ENCODE results near the gene IPO11. TPM values are rescaled to one million over a fixed set of nuclear protein-coding genes. Genes with fewer than 3 reads are reported as not detected.

Gene IPO11
- total and polyA plus RNA-seq, 2 experiments from 2014 or later: 18.7 to 64.7 TPM

GRCh38 chr5:62502456-62503101, 90.0 kb downstream of the IPO11 start (continued):
- TF ChIP-seq ETS1 (IDR thresholded peaks at IDR 0.05) (no peak), CTCF (conservative IDR thresholded peaks at IDR 0.05; ENCODE audit: low read depth in 2 of 2) (no peak), EZH2 (IDR thresholded peaks at IDR 0.05; ENCODE audit: low read depth, unreplicated experiment) (no peak), REST (IDR thresholded peaks at IDR 0.05; ENCODE audit: unreplicated experiment) (no peak), ZNF331 (CRISPR knock-in tag; IDR thresholded peaks at IDR 0.05; ENCODE audit: low read depth) (no peak), POLR2AphosphoS5 (IDR thresholded peaks at IDR 0.05; ENCODE audit: low read depth) (no peak), CREB1 (CRISPR knock-in tag; IDR thresholded peaks at IDR 0.05; ENCODE audit: low read depth) (no peak), NANOG (IDR thresholded peaks at IDR 0.05; ENCODE audit: borderline replicate concordance) (no peak), ZNF114 (CRISPR knock-in tag; IDR thresholded peaks at IDR 0.05) (no peak), EZH2phosphoT487 (IDR thresholded peaks at IDR 0.05; ENCODE audit: unreplicated experiment) (no peak), JUNB (IDR thresholded peaks at IDR 0.05; ENCODE audit: unreplicated experiment) (no peak)

DNA sequence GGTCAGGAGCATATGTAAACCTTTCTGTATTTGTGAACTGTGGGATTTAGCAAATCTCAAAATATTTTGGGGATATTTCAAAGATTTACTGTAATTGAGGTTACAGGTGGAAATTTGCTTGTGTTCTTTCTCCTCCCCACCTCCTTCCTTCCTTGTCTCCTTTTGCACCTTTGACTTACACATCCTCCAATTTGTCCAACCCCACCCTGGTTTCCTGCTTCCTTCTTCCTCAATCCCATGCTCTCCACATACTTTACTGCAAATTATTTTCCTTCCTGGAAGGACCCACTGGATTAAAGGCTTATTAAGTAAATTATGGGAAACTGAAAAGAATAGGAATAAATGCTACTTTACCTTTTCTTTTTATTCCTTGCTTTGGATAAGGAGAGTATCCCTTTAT, 91.6 kb downstream of the IPO11 start:
- Histone ChIP-seq H2AFZ (no peak overlapping the region), H3K9me2 (ENCODE audit: insufficient read depth) (no peaks in the 10 kb centered on the region), H3K27ac (ENCODE audit: low read depth) (no peak overlapping the region), H3K79me2 (replicated peaks; ENCODE audit: insufficient read depth) (no peaks in the 10 kb centered on the region; the same call in 1 of the 2 replicates), H3K4me2 (no peak overlapping the region), H3K4me3 (no peak overlapping the region), H4K20me1 (replicated peaks; ENCODE audit: insufficient read depth) (no peaks in the 10 kb centered on the region), H3F3A (replicated peaks; ENCODE audit: low read depth) (no peaks in the 10 kb centered on the region), H3K27me3 (ENCODE audit: insufficient read depth) (no peaks in the 10 kb centered on the region), H3K36me3 (ENCODE audit: insufficient read depth) (peaks cover 6% of the 10 kb centered on the region; the same call in 1 of the 2 replicates), H3K4me1 (ENCODE audit: insufficient read depth) (no peaks in the 10 kb centered on the region; the same call in 1 of the 2 replicates)
- TF ChIP-seq CTCF (conservative IDR thresholded peaks at IDR 0.05; ENCODE audit: low read depth in 2 of 2): no peak
- H3K36me3 Mint-ChIP-seq (ENCODE audit: low read depth): peaks cover 25% of the 10 kb centered on the region; the same call in 2 of the 3 replicates
- no peak overlapping the region for H3K27ac Mint-ChIP-seq
- H3K9me3 Mint-ChIP-seq: no peaks in the 10 kb centered on the region
- H3K4me1 Mint-ChIP-seq: 0 out of 3 replicates have a peak, but pooled peaks cover 5% of the 10 kb centered on the region
- ATAC-seq (no peak), DNase-seq (ENCODE audit: low spot score) (no peak)
- H3K27me3 Mint-ChIP-seq (ENCODE audit: insufficient read depth, low read depth, poor library complexity): no peaks in the 10 kb centered on the region
- no peak overlapping the region for H3K4me3 Mint-ChIP-seq

Data from GM23338 (cell line).